ENCODE results near the gene MEAK7. TPM values are rescaled to one million over a fixed set of nuclear protein-coding genes. Genes with fewer than 3 reads are reported as not detected.
A peak's percentile ranks its signal among the peaks of the same experiment; 100 is the strongest.

MEAK7 gene
- total RNA-seq, 2 donors from 2014 or later: 30.3 to 34.9 TPM

DNA sequence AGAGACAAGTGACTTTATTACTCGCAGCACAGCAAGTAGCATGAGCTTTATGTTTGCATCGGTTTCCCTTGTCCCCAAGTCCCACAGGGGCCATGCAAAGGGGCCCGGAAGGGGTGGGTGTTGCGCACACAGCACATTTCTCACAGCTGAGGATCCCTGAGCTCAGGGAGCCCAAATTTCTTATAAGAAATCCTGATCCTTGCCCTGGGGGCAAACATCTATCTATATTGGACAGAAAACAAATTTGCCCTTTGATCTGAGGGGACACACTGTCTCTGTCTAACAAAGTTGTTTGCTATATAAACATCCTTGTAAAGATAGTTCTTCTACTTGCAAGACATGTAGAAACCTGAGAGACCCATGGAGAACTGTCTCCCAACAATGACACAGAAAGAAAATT lies 35.7 kb upstream of the MEAK7 start:
- Histone ChIP-seq H3K36me3 (ENCODE audit: control insufficient read depth, insufficient read depth, low read length) (no peaks in the 10 kb centered on the region), H3K4me1 (ENCODE audit: control insufficient read depth, insufficient read depth, low read length) (peaks cover 8% of the 10 kb centered on the region), H3K27me3 (ENCODE audit: control insufficient read depth, insufficient read depth, low read length, poor library complexity, severe bottlenecking) (no peaks in the 10 kb centered on the region), H3K4me3 (ENCODE audit: low read length) (no peak overlapping the region), H3K9ac (ENCODE audit: extremely low read depth, low read length, poor library complexity, severe bottlenecking) (no peak overlapping the region), H3K9me3 (ENCODE audit: control insufficient read depth, low read length) (no peaks in the 10 kb centered on the region), H3K27ac (ENCODE audit: low read depth, low read length) (no peak overlapping the region)
- peaks cover 16% of the 10 kb centered on the region for H3K4me1 Mint-ChIP-seq
- TF ChIP-seq, protein P1, sequence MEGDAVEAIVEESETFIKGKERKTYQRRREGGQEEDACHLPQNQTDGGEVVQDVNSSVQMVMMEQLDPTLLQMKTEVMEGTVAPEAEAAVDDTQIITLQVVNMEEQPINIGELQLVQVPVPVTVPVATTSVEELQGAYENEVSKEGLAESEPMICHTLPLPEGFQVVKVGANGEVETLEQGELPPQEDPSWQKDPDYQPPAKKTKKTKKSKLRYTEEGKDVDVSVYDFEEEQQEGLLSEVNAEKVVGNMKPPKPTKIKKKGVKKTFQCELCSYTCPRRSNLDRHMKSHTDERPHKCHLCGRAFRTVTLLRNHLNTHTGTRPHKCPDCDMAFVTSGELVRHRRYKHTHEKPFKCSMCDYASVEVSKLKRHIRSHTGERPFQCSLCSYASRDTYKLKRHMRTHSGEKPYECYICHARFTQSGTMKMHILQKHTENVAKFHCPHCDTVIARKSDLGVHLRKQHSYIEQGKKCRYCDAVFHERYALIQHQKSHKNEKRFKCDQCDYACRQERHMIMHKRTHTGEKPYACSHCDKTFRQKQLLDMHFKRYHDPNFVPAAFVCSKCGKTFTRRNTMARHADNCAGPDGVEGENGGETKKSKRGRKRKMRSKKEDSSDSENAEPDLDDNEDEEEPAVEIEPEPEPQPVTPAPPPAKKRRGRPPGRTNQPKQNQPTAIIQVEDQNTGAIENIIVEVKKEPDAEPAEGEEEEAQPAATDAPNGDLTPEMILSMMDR (conservative IDR thresholded peaks at IDR 0.05): no peak
- no peaks in the 10 kb centered on the region for H3K9me3 Mint-ChIP-seq
- H3K4me3 Mint-ChIP-seq: no peak overlapping the region
- no peak overlapping the region for H3K27ac Mint-ChIP-seq
- H3K36me3 Mint-ChIP-seq (ENCODE audit: low read depth): no peaks in the 10 kb centered on the region
- WGBS, 2 experiments (ENCODE audit: insufficient coverage in 1 of 2, insufficient read length in 1 of 2): 91 to 93% methylated on average over 4 of the region's 4 CpGs
- no peak for DNase-seq
- no peaks in the 10 kb centered on the region for H3K27me3 Mint-ChIP-seq (ENCODE audit: insufficient read depth)

DNA sequence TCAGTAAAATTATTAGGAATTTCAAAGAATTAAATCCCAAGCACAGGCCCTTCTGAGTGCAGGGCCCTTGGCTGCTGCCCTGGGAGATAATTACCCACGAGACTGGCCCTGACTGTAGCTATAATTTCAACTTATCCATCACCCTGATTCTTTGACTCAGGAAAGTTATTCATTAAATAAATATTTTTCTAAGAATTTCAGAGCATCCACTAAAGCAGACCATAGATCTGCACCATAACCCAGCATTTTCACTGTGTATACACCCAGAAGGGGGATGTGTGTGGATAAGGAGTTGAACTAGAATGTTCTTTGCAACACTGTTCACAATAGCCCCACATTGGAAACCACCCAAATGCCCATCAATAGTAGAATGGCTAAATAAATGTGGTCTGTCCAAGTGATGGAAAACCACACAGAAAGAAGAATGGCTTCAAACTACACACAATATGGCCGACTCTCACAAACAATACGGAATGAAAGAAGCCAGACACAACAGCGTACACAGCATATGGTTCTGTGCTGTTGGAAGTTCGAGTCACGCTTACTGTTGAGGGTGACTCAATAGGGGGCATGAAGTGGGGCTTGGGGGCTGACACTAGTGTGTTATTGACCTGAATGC lies 33.9 kb upstream of the MEAK7 start:
- Histone ChIP-seq H3K9ac (ENCODE audit: extremely low read depth, low read length, poor library complexity, severe bottlenecking) (no peak overlapping the region), H3K27me3 (ENCODE audit: control insufficient read depth, insufficient read depth, low read length, poor library complexity, severe bottlenecking) (no peaks in the 10 kb centered on the region), H3K36me3 (ENCODE audit: control insufficient read depth, insufficient read depth, low read length) (no peaks in the 10 kb centered on the region), H3K9me3 (ENCODE audit: control insufficient read depth, low read length) (no peaks in the 10 kb centered on the region), H3K27ac (ENCODE audit: low read depth, low read length) (peak overlapping the region; percentile 99), H3K4me3 (ENCODE audit: low read length) (no peak overlapping the region), H3K4me1 (ENCODE audit: control insufficient read depth, insufficient read depth, low read length) (peaks cover 8% of the 10 kb centered on the region)
- Mint-ChIP-seq H3K27me3 (ENCODE audit: insufficient read depth) (no peaks in the 10 kb centered on the region), H3K4me1 (peaks cover 16% of the 10 kb centered on the region), H3K4me3 (no peak overlapping the region), H3K27ac (peak overlapping the region; percentile 35), H3K9me3 (no peaks in the 10 kb centered on the region), H3K36me3 (ENCODE audit: low read depth) (no peaks in the 10 kb centered on the region)
- TF ChIP-seq, protein P1 (conservative IDR thresholded peaks at IDR 0.05): no peak
- 88% methylated on average over 6 of the region's 6 CpGs; no CpG with 5 or more reads in 1 of the 2 experiments for WGBS, 2 experiments (ENCODE audit: insufficient coverage in 1 of 2, insufficient read length in 1 of 2)
- no peak for DNase-seq

DNA sequence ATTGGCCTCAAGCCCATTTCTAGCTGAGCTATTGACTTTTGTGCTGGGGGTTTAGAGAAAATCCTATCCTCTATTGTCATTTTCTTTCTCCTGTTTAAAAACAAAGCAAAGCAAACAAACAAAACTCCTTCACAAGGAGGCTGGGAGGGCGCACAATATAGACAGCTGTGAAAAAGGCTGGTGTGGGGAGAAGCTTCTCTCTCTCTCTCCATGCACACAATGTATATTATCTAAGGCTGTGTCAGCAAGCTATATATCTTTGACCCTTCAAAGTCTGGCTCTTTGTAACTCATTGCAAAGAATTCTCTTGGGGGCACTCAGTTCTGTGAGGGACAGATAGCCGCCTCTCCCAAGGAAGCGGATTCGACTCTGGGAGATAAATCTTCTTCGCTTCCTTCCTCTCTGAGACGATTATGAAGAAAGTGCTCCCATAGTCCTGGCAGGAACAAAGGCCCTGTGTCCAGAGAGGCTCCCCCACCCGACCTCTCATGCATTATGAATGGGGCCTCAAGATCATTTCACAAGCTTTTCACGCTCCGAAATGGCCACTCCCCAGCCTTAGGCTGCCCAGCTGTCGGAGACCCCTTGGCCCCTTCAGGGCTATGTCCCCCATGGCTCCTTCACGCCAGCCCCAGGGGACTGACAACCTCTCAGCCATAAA lies 33.2 kb upstream of the MEAK7 start:
- Mint-ChIP-seq H3K27me3 (ENCODE audit: insufficient read depth) (no peaks in the 10 kb centered on the region), H3K36me3 (ENCODE audit: low read depth) (no peaks in the 10 kb centered on the region), H3K9me3 (no peaks in the 10 kb centered on the region), H3K27ac (no peak overlapping the region), H3K4me3 (no peak overlapping the region), H3K4me1 (peaks cover 17% of the 10 kb centered on the region)
- 62 to 89% methylated on average over 8 to 11 of the region's 11 CpGs for WGBS, 2 experiments (ENCODE audit: insufficient coverage in 1 of 2, insufficient read length in 1 of 2)
- H3K27me3 ChIP-seq (ENCODE audit: control insufficient read depth, insufficient read depth, low read length, poor library complexity, severe bottlenecking): no peaks in the 10 kb centered on the region
- DNase-seq: no peak
- no peak overlapping the region for H3K4me3 ChIP-seq (ENCODE audit: low read length)
- no peaks in the 10 kb centered on the region for H3K36me3 ChIP-seq (ENCODE audit: control insufficient read depth, insufficient read depth, low read length)
- H3K4me1 ChIP-seq (ENCODE audit: control insufficient read depth, insufficient read depth, low read length): peaks cover 9% of the 10 kb centered on the region
- H3K27ac ChIP-seq (ENCODE audit: low read depth, low read length): peak overlapping the region; percentile 99
- no peaks in the 10 kb centered on the region for H3K9me3 ChIP-seq (ENCODE audit: control insufficient read depth, low read length)
- TF ChIP-seq, protein P1 (conservative IDR thresholded peaks at IDR 0.05): no peak
- no peak overlapping the region for H3K9ac ChIP-seq (ENCODE audit: extremely low read depth, low read length, poor library complexity, severe bottlenecking)

Data from endodermal cell (in vitro differentiated cells).